GM21576 (cell line): ENCODE measurements around the gene SMIM7.

Source experiments
- ATAC-seq: cut with Tn5 transposase; IDR thresholded peaks from one replicate; pipeline ENCODE4 v1.9.1; 2021; ENCODE audit warnings: mild to moderate bottlenecking, moderate library complexity; ENCODE audit not compliant: unreplicated experiment

The SMIM7 gene

DNA sequence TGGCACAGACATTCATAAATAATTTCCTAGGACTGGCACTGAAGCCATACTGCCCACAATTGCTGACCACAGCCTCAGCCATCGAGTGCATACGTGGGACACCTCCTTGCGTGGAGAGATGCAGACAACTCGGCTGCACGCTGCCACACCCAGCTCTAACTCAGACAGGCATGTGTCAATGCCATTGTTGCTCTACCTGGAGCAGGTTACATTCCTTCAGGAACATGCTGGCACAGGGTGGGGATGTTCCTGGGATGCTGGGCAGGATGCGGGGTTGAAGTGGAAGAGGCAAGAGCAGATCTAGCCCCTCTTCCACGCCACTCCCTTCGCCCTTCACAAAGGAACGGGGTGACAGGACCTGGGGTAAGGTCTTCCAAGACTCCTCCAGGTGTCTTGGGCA, 63.5 kb downstream of the SMIM7 start:
- ATAC-seq, result no peak
